ENCODE measurements around the gene IFRD2. TPM values are rescaled to one million over a fixed set of nuclear protein-coding genes. Genes with fewer than 3 reads are reported as not detected.
A peak's percentile ranks its signal among the peaks of the same experiment; 100 is the strongest.

Gene IFRD2
- total and polyA plus RNA-seq, 2 of the 13 experiments (the other 11 are each of a cell fraction or from before 2014, with no cell fraction given) = 32.8 to 96.1 TPM

DNA sequence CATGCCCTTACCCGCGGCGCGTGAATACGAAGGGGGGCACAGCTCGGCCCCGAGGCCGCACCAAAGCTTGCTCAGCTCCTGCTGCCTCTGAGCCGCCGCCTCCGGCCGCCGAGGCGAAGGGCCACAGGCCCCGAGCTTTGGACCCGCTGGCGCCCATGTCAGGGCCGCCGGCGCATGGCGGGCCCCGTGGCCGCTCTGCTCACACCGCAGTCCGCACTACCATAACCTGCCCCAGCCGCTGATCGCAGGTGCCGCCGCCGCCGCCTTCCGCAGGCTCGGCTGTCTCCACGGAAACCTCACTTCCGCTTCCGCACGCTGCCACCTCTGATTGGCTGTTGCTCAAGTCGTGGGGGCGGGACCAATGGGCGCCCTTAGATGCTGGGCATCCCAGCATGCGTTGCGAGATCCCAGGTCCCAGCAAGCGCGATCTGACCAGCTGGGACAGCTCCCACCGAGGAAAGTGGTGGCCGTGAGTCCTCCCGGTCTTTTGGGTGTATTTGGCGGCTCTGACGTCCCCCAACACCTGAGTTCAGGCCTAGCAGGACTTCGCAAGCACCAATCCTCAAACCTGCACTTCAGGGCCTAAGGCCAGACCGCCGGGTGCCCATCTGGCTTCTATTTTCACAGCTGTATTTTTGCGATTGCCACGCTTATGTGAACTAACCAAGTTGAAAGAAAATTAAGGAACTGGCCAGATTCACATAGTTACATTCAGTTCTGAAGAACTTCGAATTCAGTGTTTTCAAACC lies 35.9 kb upstream of the IFRD2 start, which contains the start of gene TUSC2 (continued):
- TF ChIP-seq CBX1 (IDR thresholded peaks at IDR 0.05; ENCODE audit: low read depth) = no peak
- TF ChIP-seq ELF3 (CRISPR knock-in tag; IDR thresholded peaks at IDR 0.05) = 0 out of 2 replicates have a peak, but pooled peaks have one; percentile 38
- peak; percentile 83 for TF ChIP-seq KMT2B (CRISPR knock-in tag; IDR thresholded peaks at IDR 0.05)
- TF ChIP-seq ZNF101 (CRISPR knock-in tag; IDR thresholded peaks at IDR 0.05; ENCODE audit: borderline replicate concordance, low read depth) = no peak
- no peak for TF ChIP-seq ZNF557 (CRISPR knock-in tag; IDR thresholded peaks at IDR 0.05)
- no peak for TF ChIP-seq ZSCAN29 (CRISPR knock-in tag; conservative IDR thresholded peaks at IDR 0.05)
- TF ChIP-seq, protein P1, sequence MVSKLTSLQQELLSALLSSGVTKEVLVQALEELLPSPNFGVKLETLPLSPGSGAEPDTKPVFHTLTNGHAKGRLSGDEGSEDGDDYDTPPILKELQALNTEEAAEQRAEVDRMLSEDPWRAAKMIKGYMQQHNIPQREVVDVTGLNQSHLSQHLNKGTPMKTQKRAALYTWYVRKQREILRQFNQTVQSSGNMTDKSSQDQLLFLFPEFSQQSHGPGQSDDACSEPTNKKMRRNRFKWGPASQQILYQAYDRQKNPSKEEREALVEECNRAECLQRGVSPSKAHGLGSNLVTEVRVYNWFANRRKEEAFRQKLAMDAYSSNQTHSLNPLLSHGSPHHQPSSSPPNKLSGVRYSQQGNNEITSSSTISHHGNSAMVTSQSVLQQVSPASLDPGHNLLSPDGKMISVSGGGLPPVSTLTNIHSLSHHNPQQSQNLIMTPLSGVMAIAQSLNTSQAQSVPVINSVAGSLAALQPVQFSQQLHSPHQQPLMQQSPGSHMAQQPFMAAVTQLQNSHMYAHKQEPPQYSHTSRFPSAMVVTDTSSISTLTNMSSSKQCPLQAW (CRISPR knock-in tag; IDR thresholded peaks at IDR 0.05) = 0 out of 2 replicates have a peak, but pooled peaks have one; percentile 22
- peak; percentile 70 for TF ChIP-seq ISL2 (CRISPR knock-in tag; IDR thresholded peaks at IDR 0.05)
- peak; percentile 97 for TF ChIP-seq AGO1 (IDR thresholded peaks at IDR 0.05; ENCODE audit: low read depth, low read length, poor library complexity, severe bottlenecking)
- no peak for TF ChIP-seq ZNF251 (CRISPR knock-in tag; IDR thresholded peaks at IDR 0.05)
- TF ChIP-seq GATAD1 (CRISPR knock-in tag; IDR thresholded peaks at IDR 0.05) = peak; percentile 97
- TF ChIP-seq ZNF644 (CRISPR knock-in tag; IDR thresholded peaks at IDR 0.05; ENCODE audit: low read depth) = no peak
- TF ChIP-seq KAT2B (IDR thresholded peaks at IDR 0.05; ENCODE audit: borderline replicate concordance, low read depth, low read length) = no peak
- no peak for TF ChIP-seq IKZF1 (IDR thresholded peaks at IDR 0.05)
- no peak for TF ChIP-seq TGIF2 (CRISPR knock-in tag; IDR thresholded peaks at IDR 0.05)
- peak; percentile 29; the same call in 1 of the 2 replicates for TF ChIP-seq ZNF331 (CRISPR knock-in tag; IDR thresholded peaks at IDR 0.05)
- peak; percentile 23 for TF ChIP-seq HNRNPK (IDR thresholded peaks at IDR 0.05; ENCODE audit: low read depth, low read length, poor library complexity, severe bottlenecking)
- peak; percentile 95 for TF ChIP-seq KAT8 (CRISPR knock-in tag; IDR thresholded peaks at IDR 0.05)
- 0 out of 2 replicates have a peak, but pooled peaks have one; percentile 61 for TF ChIP-seq FIP1L1 (IDR thresholded peaks at IDR 0.05; ENCODE audit: borderline replicate concordance, insufficient read depth, low read depth, low read length)
- TF ChIP-seq, protein P2, sequence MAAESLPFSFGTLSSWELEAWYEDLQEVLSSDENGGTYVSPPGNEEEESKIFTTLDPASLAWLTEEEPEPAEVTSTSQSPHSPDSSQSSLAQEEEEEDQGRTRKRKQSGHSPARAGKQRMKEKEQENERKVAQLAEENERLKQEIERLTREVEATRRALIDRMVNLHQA (CRISPR knock-in tag; IDR thresholded peaks at IDR 0.05) = no peak
- TF ChIP-seq REPIN1 (CRISPR knock-in tag; IDR thresholded peaks at IDR 0.05; ENCODE audit: borderline replicate concordance, low read depth) = peak; percentile 20; the same call in 1 of the 2 replicates
- TF ChIP-seq FLYWCH1 (CRISPR knock-in tag; IDR thresholded peaks at IDR 0.05) = no peak
- 0 out of 2 replicates have a peak, but pooled peaks have one; percentile 32 for TF ChIP-seq EEA1 (CRISPR knock-in tag; IDR thresholded peaks at IDR 0.05; ENCODE audit: borderline replicate concordance)
- TF ChIP-seq, protein P3, sequence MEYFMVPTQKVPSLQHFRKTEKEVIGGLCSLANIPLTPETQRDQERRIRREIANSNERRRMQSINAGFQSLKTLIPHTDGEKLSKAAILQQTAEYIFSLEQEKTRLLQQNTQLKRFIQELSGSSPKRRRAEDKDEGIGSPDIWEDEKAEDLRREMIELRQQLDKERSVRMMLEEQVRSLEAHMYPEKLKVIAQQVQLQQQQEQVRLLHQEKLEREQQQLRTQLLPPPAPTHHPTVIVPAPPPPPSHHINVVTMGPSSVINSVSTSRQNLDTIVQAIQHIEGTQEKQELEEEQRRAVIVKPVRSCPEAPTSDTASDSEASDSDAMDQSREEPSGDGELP (IDR thresholded peaks at IDR 0.05; ENCODE audit: borderline replicate concordance, low read depth) = peak; percentile 92
- TF ChIP-seq RAD21 (CRISPR knock-in tag; IDR thresholded peaks at IDR 0.05) = peak; percentile 39; the same call in 1 of the 2 replicates
- no peak for TF ChIP-seq KLF6 (CRISPR knock-in tag; IDR thresholded peaks at IDR 0.05)
- TF ChIP-seq DPF2 (CRISPR knock-in tag; IDR thresholded peaks at IDR 0.05; ENCODE audit: borderline replicate concordance, low read depth) = no peak
- TF ChIP-seq ARID2 (CRISPR knock-in tag; IDR thresholded peaks at IDR 0.05; ENCODE audit: borderline replicate concordance) = no peak
- TF ChIP-seq BORCS8-MEF2B (CRISPR knock-in tag; IDR thresholded peaks at IDR 0.05) = peak; percentile 33; the same call in 1 of the 2 replicates
- TF ChIP-seq TAF1 (CRISPR knock-in tag; IDR thresholded peaks at IDR 0.05) = peak; percentile 81
- TF ChIP-seq ZNF720 (CRISPR knock-in tag; IDR thresholded peaks at IDR 0.05) = no peak

Measured in HepG2 (cell line).